Measurements from ENCODE around the gene SH3PXD2B. TPM values are rescaled to one million over a fixed set of nuclear protein-coding genes. Genes with fewer than 3 reads are reported as not detected.
"Not testable (repeated sequence)": the region's sequence is repeated elsewhere in the genome, so short reads cannot be mapped to it uniquely, and the experiment has no call there.

The SH3PXD2B gene
- total RNA-seq, 1 donor from 2014 or later: 52.3 TPM

DNA sequence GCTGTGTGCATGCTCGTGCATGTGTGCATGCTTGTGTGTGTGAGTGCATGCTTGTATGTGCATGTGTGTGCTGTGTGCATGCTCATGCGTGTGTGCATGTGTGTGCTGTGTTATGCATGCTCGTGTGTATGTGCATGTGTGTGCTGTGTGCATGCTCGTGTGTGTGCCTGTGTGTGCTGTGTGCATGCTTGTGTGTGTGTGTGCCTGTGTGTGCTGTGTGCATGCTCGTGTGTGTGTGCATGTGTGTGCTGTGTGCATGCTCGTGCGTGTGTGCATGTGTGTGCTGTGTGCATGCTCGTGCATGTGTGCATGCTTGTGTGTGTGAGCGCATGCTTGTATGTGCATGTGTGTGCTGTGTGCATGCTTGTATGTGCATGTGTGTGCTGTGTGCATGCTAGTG, 30.3 kb upstream of the SH3PXD2B start:
- TF ChIP-seq, protein P1, sequence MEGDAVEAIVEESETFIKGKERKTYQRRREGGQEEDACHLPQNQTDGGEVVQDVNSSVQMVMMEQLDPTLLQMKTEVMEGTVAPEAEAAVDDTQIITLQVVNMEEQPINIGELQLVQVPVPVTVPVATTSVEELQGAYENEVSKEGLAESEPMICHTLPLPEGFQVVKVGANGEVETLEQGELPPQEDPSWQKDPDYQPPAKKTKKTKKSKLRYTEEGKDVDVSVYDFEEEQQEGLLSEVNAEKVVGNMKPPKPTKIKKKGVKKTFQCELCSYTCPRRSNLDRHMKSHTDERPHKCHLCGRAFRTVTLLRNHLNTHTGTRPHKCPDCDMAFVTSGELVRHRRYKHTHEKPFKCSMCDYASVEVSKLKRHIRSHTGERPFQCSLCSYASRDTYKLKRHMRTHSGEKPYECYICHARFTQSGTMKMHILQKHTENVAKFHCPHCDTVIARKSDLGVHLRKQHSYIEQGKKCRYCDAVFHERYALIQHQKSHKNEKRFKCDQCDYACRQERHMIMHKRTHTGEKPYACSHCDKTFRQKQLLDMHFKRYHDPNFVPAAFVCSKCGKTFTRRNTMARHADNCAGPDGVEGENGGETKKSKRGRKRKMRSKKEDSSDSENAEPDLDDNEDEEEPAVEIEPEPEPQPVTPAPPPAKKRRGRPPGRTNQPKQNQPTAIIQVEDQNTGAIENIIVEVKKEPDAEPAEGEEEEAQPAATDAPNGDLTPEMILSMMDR (conservative IDR thresholded peaks at IDR 0.05): no peak
- Mint-ChIP-seq H3K4me1 (ENCODE audit: unreplicated experiment) (peaks cover 5% of the 10 kb centered on the region), H3K27me3 (no peaks in the 10 kb centered on the region), H3K4me3 (no peak overlapping the region), H3K27ac (no peak overlapping the region), H3K36me3 (no peaks in the 10 kb centered on the region), H3K9me3 (no peaks in the 10 kb centered on the region)
- no peak for DNase-seq (ENCODE audit: extremely low spot score, unreplicated experiment)

DNA sequence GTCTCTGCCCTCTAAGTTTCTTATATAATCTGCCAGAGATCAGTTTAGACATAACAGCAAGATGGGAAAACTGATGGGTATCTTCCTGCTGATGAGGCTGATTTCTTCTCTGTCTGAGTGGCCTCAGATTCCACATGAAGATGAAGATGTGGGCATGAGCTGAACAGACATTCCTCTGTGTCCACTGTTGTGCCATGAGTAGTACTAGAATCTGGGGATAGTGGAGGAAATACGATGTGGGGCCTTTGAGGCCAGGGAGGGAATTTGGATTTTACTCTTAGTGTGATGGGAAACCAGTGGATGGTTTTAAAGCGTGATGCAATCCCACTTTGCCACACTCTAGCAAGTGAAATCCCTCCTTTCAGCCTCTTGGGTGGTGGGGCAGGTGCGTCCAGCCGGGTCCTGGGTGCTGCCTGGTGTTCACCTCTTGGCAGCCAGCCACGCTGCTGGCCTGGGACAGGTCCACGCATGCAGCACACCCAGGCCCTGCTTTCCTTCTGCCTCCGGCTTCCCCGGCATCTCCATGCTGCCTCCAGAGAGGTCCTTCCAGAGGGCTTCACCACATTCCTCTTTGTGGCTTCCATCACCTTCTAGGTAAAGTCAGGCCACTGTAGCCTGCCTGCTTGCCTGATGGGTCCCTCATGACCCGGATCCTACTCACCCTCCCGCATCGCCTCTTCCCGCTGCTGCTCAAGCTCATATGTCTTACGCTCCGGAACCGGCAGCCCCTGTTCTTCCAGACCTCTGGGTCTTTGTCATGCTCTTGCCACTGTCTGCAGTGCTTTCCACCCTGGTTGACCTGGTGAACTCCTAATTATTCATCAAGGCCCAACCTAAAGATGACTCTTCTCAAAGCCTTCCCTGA, 28.1 kb upstream of the SH3PXD2B start:
- no peak overlapping the region for H3K27ac Mint-ChIP-seq
- H3K36me3 Mint-ChIP-seq: no peaks in the 10 kb centered on the region
- H3K27me3 Mint-ChIP-seq: no peaks in the 10 kb centered on the region
- no peak for DNase-seq (ENCODE audit: extremely low spot score, unreplicated experiment)
- no peak overlapping the region for H3K4me3 Mint-ChIP-seq
- TF ChIP-seq, protein P1 (conservative IDR thresholded peaks at IDR 0.05): no peak
- H3K4me1 Mint-ChIP-seq (ENCODE audit: unreplicated experiment): peaks cover 10% of the 10 kb centered on the region
- H3K9me3 Mint-ChIP-seq: no peaks in the 10 kb centered on the region

DNA sequence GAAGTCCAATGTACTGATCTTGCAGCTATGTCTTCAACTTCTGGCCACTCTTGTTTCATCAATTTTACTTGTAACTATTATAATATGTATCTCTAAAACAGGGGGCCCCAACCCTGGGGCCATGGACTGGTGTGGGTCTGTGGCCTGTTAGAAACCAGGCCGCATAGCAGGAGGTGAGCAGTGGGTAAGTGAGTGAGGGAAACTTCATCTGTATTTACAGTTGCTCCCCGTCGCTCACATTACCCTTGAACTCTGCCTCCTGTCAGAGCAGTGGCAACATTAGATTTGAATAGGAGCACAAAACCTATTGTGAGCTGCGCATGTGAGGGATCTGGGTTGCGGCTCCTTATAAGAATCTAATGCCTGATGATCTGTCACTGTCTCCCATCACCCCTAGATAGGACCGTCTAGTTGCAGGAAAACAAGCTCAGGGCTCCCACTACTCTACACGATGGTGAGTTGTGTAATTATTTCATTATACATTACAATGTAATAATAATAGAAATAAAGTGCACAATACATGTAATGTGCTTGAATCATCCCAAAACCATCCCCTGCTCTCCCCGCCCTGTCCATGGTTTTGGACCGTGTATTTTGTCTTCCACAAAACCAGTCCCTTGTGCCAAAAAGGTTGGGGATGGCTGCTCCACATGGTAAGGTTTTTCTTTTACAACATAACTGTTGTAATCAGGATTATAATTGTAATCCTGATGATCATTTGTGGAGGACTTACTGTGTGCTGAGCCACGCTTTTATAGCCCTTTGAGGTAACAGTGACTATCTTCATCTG, 26.9 kb upstream of the SH3PXD2B start:
- Mint-ChIP-seq H3K27ac (no peak overlapping the region), H3K4me1 (ENCODE audit: unreplicated experiment) (peaks cover 10% of the 10 kb centered on the region), H3K36me3 (no peaks in the 10 kb centered on the region), H3K4me3 (no peak overlapping the region), H3K27me3 (peaks cover 4% of the 10 kb centered on the region), H3K9me3 (no peaks in the 10 kb centered on the region)
- DNase-seq (ENCODE audit: extremely low spot score, unreplicated experiment): no peak
- TF ChIP-seq, protein P1 (conservative IDR thresholded peaks at IDR 0.05): no peak

DNA sequence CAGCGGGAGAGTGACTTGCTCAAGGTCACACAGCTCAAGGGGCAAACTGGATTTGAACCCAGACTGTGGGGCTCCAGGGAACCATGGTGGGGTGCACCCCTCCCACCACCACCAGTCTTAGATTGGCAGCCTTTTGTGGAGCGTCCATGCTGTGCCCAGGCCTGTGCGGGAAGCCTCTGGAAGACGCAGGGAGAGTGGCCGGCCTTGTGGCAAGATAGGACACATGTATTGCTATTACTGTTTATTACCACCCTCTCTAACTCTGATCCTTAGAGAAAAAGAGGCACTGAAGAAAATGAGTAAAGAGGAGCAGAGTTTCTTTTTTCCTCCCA, 25.4 kb upstream of the SH3PXD2B start:
- TF ChIP-seq, protein P1 (conservative IDR thresholded peaks at IDR 0.05): no peak
- no peaks in the 10 kb centered on the region for H3K36me3 Mint-ChIP-seq
- H3K4me1 Mint-ChIP-seq (ENCODE audit: unreplicated experiment): peaks cover 10% of the 10 kb centered on the region
- no peaks in the 10 kb centered on the region for H3K9me3 Mint-ChIP-seq
- no peak for DNase-seq (ENCODE audit: extremely low spot score, unreplicated experiment)
- peaks cover 4% of the 10 kb centered on the region for H3K27me3 Mint-ChIP-seq
- H3K27ac Mint-ChIP-seq: no peak overlapping the region
- H3K4me3 Mint-ChIP-seq: no peak overlapping the region

DNA sequence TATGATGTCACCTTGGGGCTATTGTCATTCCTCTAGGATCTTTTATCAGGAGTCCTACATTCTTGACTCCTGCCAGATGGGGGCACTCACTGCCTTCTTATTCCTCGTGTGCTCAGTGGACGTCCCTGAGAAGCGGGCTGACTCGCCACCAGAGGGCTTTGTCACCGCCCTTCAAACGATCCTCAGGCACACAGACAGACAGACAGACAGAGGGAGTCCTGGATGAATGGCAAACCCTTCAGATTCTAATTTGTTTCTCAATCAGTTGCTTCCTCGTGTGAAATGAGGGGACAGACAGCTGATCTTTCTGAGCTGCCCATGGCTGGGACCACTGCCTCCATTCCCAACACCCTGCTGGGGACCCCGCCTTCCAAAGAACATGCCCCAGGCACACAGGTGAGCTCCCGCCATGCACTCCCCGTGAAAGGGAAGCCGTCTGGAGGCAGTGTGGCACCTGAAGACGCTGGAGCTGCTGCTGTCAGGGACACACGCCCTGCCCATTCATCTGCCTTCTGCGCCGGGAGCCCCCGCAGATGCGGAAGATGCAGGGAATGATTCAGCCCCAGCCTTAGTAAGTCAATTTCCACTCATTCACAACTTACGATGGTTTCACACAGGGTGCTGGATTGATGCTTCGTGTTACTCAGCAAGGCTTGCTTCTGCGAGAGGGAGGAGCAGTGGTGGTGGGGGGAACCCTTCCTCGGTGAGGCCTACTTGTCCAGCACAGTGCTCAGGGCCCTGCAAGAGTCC, 24.9 kb upstream of the SH3PXD2B start:
- TF ChIP-seq, protein P1 (conservative IDR thresholded peaks at IDR 0.05): peak; percentile 97
- no peak for DNase-seq (ENCODE audit: extremely low spot score, unreplicated experiment)
- Mint-ChIP-seq H3K36me3 (no peaks in the 10 kb centered on the region), H3K9me3 (no peaks in the 10 kb centered on the region), H3K27me3 (peaks cover 4% of the 10 kb centered on the region), H3K4me1 (ENCODE audit: unreplicated experiment) (peaks cover 13% of the 10 kb centered on the region), H3K4me3 (no peak overlapping the region), H3K27ac (no peak overlapping the region)

DNA sequence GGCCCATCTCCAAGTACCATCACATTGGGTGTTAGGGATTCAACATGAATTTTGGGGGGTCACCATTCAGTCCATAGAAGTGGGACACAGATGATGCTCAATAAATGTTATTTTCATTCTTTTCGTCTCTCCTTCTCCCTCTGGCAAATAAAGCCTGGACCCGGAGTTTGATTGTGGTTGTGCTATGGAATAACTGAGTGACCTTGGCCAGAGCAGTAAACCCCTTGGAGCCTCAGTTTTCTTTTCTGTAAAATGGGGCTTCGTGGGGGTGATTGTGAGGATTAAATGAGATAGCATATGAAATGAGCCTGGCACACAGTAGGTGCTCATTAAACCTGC, 24.3 kb upstream of the SH3PXD2B start:
- DNase-seq (ENCODE audit: extremely low spot score, unreplicated experiment); H3K36me3 Mint-ChIP-seq; H3K27ac Mint-ChIP-seq; H3K27me3 Mint-ChIP-seq; H3K9me3 Mint-ChIP-seq; H3K4me3 Mint-ChIP-seq: not testable (repeated sequence)
- peaks cover 14% of the 10 kb centered on the region for H3K4me1 Mint-ChIP-seq (ENCODE audit: unreplicated experiment)
